AG04450 (cell line): Measurements from ENCODE around the gene VKORC1. TPM values are rescaled to one million over a fixed set of nuclear protein-coding genes. Genes with fewer than 3 reads are reported as not detected.

ENCODE experiments used
- CTCF ChIA-PET: fragments of 300-600, 350-600 bp; formaldehyde crosslinking; extraction: SDS; loops from one replicate; lab custom pipeline; 2022; ENCODE audit warnings: antibody characterized with exemption, inconsistent platforms; lab: Charles Lee
- POLR2A ChIA-PET: fragments of 350-600 bp; formaldehyde crosslinking; extraction: SDS; loops from one replicate; lab custom pipeline; 2021; ENCODE audit warnings: antibody characterized with exemption, inconsistent platforms; lab: Yijun Ruan, JAX
- DNase-seq: peaks from one replicate; pipeline ENCODE4 v3.0.0-alpha.2; 2011; ENCODE audit warnings: low read depth, low spot score
- H3K27ac ChIP-seq: one replicate; pipeline ENCODE4 v1.5.1; 2012; ENCODE audit warnings: low read depth, low read length, control low read depth
- H3K27me3 ChIP-seq: one replicate; pipeline ENCODE4 v1.6.0; 2012; ENCODE audit warnings: low read length; ENCODE audit not compliant: control insufficient read depth, insufficient read depth
- H3K4me3 ChIP-seq: 2 replicates; pipeline ENCODE4 v1.5.1; 2011; ENCODE audit warnings: mild to moderate bottlenecking, low read depth, low read length, control low read depth
- H3K9me3 ChIP-seq: 2 replicates; pipeline ENCODE4 v1.5.1; 2012; ENCODE audit warnings: low read length; ENCODE audit not compliant: control insufficient read depth, insufficient read depth
- polyA plus RNA-seq: library from polyadenylated mRNA; depleted of rRNA; stranded (reverse); fragments of >200 nt; gene quantifications from 2 replicates; pipeline ENCODE4 v1.2.3, GENCODE V29; 2011
- TF ChIP-seq, protein P1 (sequence below): IDR thresholded peaks from 2 replicates; pipeline ENCODE4 v1.5.1; 2011; ENCODE audit warnings: low read depth, low read length, control low read depth, inconsistent platforms

Gene VKORC1
- polyA plus RNA-seq, 1 experiment = 210 TPM

DNA sequence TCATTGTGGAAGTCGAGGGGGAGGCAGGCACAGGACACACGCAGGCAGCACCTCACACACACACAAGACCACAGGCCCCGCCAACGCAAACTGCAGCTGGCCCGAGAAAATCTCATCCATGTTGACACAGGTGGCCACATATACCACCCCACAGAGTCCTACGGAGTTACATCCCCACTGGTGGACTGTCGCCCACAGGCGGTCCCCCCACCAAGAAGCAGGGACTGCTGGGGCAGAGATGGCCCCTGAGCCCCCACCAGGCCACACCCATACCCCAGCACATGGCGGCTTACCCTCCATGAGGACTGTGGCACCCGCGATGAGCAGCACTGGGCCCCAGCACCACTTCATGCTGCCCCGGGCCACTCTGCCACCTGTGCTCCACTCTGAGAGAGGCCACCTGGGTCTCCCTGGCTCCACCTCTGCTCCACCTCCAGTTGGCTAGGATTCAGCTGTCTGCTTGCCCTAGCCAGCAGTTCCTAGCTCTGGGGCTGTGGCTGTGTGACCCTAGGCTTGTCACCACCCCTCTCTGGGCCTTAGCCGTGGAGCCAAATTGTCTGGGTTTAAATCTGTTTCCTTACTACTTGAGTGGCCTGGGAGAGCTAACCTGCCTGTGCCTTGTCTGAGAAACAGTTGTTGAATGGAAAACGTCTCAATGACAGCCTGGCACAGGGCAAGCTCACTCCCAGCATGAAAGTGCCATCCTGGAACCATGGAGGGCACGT is 6.0 kb downstream of the VKORC1 start, which contains the start of gene PRSS53:
TSS of gene PRSS53 (minus strand) at position 485 of the 725 bp plus-strand sequence. CDS start at position 351, 134 bp downstream.
- POLR2A ChIA-PET = no interaction called here
- no peak within 1 kb of the TSS for H3K4me3 ChIP-seq
- no peaks in the 10 kb centered on the region; the same call in 1 of the 2 replicates for H3K9me3 ChIP-seq
- H3K27ac ChIP-seq = no peak within 1 kb of the TSS
- H3K27me3 ChIP-seq = no peaks in the 10 kb centered on the region
- CTCF ChIA-PET = no interaction called here
- DNase-seq = no peak
- TF ChIP-seq, protein P1, sequence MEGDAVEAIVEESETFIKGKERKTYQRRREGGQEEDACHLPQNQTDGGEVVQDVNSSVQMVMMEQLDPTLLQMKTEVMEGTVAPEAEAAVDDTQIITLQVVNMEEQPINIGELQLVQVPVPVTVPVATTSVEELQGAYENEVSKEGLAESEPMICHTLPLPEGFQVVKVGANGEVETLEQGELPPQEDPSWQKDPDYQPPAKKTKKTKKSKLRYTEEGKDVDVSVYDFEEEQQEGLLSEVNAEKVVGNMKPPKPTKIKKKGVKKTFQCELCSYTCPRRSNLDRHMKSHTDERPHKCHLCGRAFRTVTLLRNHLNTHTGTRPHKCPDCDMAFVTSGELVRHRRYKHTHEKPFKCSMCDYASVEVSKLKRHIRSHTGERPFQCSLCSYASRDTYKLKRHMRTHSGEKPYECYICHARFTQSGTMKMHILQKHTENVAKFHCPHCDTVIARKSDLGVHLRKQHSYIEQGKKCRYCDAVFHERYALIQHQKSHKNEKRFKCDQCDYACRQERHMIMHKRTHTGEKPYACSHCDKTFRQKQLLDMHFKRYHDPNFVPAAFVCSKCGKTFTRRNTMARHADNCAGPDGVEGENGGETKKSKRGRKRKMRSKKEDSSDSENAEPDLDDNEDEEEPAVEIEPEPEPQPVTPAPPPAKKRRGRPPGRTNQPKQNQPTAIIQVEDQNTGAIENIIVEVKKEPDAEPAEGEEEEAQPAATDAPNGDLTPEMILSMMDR = no peak

DNA sequence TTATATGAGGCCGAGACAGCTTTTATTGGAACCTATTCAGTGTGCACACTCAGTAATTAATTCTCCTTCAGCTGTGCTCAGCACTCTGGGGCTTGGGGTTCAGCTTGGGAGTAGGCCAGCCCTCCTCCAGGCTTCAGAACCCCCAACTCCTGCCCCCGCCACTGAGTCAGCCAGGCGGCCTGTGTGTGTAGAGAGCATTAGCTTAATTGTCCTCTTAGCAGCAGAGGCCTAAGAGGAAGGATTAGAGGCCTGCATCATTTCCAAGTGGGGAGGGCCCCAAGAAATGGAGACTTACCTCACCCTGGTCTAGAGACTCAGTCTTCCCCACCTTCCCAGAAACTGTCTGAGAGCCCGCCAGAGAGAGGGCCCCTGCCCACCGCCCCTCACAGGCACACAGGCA is 6.6 kb downstream of the VKORC1 start:
- ChIA-PET POLR2A (no interaction called here), CTCF (no interaction called here)
- no peak for DNase-seq
- H3K4me3 ChIP-seq = no peak overlapping the region
- TF ChIP-seq, protein P1 = no peak
- H3K27me3 ChIP-seq = no peaks in the 10 kb centered on the region
- no peak overlapping the region for H3K27ac ChIP-seq
- H3K9me3 ChIP-seq = no peaks in the 10 kb centered on the region; the same call in 1 of the 2 replicates

DNA sequence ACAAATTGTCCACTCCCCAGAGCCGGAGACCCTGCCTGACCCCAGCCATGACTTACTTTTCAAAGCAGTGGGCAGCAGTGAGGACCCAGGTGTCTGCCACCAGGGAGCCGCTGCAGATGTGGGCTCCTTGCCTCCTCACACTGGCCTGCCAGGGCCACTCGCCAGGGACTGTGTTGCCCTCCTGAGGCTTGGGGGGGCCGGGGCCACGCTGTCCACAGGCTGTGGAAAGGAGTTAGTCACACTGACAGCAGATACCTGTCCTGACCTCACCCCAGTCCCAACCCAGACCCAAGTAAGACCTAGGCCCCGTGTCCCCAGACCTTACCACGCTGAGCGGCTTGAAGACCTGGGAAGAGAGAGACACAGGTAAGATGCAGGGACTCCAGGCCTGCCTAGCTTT is 7.1 kb downstream of the VKORC1 start:
- TF ChIP-seq, protein P1 = no peak
- H3K27ac ChIP-seq = no peak overlapping the region
- ChIA-PET POLR2A (no interaction called here), CTCF (no interaction called here)
- H3K9me3 ChIP-seq = no peaks in the 10 kb centered on the region; the same call in 1 of the 2 replicates
- no peaks in the 10 kb centered on the region for H3K27me3 ChIP-seq
- no peak for DNase-seq
- no peak overlapping the region for H3K4me3 ChIP-seq

DNA sequence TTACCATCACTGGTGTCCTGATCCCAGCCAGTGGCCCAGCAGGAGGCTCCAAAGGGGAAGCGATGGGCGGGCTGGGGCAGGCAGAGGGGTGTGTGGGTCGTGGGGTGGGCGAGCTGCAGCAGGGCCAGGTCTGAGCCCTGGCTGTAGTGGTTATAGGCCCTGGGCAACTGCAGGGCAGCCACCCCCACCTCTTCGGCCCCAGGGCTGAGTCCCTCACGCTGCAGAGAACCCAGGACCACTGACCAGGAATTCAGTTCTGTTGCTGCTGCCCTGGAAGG is 8.0 kb downstream of the VKORC1 start:
- Histone ChIP-seq H3K27me3 (no peaks in the 10 kb centered on the region), H3K4me3 (no peak overlapping the region), H3K9me3 (no peaks in the 10 kb centered on the region; the same call in 1 of the 2 replicates), H3K27ac (no peak overlapping the region)
- TF ChIP-seq, protein P1 = no peak
- CTCF ChIA-PET = no interaction called here
- POLR2A ChIA-PET = interaction anchor here (1.0 kb wide), 1 partner anchor 12 kb away, joined by 3 read pairs; the partner anchor contains the start of genes ZNF646 and ZNF668
- no peak for DNase-seq

DNA sequence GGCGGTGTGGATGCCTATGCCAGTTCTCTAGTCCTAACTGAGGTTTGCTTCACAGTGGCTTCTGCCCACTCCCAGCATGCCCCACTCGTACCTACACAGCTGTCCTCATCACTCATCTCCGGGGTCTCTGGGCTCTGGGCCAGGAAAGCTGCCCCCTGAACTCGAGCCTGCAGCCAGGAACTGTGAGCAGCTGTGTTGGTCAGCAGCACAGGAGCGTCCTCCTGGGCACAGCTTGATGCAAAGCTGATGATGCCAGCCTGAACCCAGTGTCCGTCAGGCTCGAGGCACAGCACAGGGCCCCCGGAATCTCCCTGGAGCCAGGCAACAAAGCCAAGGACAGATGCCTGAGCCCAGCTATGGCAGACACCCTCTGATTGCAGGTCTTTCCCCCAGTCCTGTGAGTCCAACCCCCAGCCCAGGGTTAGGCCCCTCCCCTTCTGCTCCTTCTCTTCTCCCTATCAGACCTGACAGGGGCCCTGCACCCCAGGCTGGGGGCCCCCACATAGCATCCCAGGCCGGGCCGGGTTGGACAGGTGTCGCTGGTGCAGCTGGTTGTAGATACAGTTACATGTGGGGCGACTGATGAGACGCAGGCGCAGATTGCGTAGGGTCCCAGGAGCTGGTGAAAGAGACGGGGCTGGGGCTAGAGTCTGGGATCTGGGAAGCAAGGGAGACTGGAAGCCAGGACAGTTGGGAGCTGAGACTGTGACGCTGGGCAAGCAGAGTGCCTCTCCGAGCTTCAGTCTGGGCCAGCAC is 8.5 kb downstream of the VKORC1 start:
- Histone ChIP-seq H3K9me3 (no peaks in the 10 kb centered on the region; the same call in 1 of the 2 replicates), H3K4me3 (no peak overlapping the region), H3K27ac (no peak overlapping the region), H3K27me3 (no peaks in the 10 kb centered on the region)
- ChIA-PET POLR2A (interaction anchor here (1.0 kb wide), 1 partner anchor 12 kb away, joined by 3 read pairs; the partner anchor contains the start of genes ZNF646 and ZNF668), CTCF (no interaction called here)
- no peak for DNase-seq
- TF ChIP-seq, protein P1 = no peak
